HG02852 (cell line): Measurements from ENCODE around the gene PLIN5.
"Not testable (repeated sequence)": the region's sequence is repeated elsewhere in the genome, so short reads cannot be mapped to it uniquely, and the experiment has no call there.

ENCODE experiments used
- ATAC-seq: cut with Tn5 transposase; IDR thresholded peaks from one replicate; pipeline ENCODE4 v1.9.1; 2021; ENCODE audit warnings: mild to moderate bottlenecking, moderate library complexity; ENCODE audit not compliant: unreplicated experiment

PLIN5 gene

DNA sequence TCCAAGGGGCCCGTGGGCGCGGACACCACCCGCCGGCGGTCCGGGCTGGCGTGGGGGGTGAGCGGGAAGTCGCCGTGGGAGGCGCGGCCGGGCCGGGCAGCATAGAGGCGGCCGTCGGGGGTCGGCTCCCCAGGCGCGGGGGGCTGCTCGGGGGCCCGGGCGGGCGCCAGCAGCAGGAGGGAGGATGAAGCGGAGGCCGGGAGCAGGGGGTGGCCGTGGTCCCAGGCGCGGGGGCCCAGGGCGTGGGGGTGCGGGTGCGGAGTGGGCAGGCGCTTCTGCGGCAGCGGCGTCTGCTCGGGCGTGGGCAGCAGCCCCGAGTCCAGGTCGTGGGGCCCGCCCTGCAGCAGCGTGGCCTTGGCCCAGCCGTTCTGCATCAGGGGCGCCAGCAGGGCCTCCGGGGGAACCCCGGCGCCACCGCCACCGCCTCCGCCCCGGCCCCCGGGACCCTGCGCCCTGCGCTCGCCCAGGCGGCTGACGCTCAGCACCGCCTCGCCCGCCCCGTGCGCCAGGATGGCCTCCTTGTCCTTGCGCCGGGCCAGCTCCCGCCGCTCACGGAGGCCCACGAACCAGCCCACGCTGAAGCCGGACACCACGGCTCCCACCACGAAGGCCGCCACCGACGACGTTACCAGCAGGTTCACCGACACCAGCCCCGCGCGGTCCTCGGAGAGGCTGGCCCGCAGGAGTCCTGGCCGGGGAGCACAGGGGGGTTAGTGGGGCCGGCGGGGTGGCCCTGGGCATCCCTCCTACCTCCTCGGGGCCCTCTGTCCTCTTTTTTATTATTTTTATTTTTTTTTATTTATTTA lies 9.0 kb upstream of the PLIN5 start:
- no peak for ATAC-seq

DNA sequence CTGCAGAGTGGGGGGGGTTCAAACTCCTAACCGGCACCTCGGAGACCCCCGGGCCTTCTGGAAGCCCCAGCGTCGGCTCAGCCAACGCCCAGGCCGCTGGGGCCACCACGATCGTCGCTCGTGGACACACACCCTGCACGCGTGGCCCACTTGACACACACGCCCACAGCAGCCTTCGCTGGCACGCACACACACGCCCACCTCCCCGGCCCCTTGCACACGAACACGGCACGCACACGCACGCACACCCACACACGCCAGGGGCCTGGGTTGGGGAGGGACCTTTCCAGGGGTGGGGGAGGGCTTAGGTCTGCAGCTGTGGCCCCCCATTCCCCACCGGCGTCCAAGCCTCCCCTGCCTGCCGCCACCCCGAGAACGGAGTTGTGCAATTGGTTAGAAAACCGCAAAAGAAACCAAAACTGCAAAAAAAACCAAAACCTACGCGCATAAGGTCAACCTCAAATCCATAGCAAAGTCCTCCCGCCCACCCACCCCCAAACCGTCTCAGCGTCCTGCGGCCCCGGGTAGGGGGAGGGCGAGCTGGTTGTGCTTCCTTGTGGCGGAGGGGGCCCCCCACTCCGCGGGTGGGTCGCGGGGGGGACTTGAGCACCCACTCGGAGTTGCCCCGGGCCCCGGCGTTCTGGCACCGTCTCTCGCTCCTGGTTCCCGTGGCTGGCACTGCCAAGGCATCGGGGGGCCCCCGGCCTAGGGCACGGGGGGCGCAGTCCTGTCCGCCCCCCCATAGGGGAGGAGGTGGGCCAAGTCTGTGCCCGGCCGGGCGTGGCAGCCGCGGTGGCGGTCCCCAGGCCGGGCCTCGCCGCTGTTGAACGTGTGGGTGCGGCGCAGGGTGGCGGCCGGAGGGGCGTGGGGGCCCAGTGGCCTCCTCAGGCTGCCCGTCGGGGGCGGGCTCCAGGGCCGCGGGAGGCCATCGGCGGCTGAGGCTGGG lies 8.1 kb upstream of the PLIN5 start:
- no peak for ATAC-seq

DNA sequence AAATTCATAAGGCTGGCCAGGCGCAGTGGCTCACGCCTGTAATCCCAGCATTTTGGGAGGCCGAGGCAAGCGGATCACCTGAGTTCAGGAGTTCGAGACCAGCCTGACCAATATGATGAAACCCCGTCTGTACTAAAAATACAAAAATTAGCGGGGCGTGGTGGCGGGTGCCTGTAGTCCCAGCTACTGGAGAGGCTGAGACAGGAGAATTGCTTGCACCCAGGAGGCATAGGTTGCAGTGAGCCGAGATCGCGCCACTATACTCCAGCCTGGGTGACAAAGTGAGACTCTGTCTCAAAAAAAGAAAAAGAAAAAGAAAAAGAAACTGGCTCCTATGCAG lies 6.8 kb upstream of the PLIN5 start:
- not testable (repeated sequence) for ATAC-seq

DNA sequence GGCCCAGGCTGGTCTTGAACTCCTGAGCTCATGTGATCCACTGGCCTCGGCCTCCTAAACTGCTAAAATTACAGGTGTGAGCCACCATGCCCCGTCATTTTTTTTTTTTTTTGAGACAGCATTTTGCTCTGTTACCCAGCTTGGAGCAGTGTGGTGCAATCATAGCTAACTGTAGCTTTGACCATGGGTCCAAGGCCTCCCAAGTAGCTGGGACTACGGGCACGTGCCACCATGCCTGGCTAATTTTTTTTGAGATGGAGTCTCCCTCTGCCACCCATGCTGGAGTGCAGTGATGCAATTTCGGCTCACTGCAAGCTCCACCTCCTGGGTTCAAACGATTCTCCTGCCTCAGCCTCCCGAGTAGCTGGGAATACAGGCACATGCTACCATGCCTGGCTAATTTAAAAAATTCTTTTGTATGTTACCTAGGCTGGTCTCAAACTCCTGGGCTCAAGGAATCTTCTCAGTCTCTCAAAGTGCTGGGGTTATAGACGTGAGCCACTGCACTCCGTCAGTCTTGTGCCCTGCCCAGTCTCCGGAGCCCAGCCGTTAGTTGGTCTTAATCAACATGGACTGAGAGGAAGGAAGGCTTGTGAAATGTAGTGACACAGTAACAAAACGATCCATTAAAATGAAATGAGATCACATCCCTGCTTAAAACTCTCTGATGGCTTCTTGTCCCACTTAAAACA lies 6.2 kb upstream of the PLIN5 start:
- ATAC-seq, result no peak

DNA sequence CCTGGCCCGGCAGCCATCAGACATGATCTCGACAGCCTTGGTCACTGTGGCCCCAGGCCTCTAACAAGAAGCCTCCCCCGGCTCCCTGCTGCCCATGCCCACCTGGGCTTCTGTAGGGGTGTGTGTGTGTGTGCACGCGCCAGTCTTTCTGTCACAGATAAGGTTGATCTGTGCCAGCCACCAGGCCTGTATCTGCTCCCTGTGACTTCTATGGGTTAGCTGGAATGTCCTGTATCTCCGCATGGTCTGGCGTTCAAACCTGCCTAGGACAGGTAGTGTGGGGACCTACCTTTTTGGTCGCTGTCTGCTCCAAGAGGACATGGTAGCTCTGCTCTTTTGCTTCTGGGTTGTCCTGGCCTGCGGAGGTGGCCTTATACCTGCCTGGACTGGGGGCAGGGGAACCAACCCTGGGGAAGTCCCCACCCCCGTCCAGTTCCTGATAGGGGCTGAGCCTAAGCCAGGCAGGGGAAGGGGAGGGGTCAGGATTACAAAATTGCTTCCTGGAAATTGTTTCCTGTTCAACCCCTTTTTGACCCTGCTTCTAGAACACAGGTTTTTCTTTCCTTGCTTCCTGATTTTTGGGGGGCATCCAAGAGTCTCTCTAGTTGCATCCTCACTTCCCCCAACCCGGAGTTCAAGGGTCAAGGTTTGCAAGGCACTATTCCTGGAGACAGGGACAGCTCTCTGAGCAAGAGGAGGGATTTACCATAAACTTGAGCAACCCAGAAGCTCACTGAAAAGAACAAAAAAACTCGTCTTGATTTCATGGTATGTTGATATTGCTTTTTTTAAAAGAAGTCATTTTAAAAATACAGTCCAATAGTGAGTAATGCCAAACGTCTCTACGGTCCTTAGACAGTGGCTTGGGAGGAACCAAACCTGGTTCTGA lies 4.9 kb upstream of the PLIN5 start, which contains the start of gene LRG1:
TSS of gene LRG1 (minus strand) at position 344 of the 889 bp plus-strand sequence. CDS start at position 321, 23 bp downstream.
- ATAC-seq, result no peak

DNA sequence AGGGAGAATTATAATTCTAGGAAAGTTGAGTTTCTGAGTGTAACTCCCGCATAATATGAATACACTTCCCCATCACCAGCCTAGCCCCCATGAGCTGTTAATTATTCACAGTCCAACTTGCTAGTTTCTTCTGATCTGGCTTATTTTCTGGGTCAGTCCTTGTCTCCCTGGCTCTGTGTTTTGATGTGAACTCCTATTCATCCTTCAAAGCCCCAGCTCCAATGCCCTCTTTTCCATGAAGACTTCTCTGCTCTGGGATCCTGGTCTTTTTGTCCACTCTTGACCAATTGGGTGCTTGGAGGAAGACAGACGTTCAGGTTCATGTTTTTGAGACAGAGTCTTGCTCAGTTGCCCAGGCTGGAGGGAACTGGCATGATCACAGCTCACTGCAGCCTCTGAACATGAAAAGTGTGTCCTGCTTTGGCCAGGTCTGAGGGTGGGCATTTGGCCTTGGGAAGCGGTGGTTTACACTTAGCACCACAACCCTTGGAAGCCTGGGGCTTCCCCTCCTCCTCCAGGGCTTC lies 4.2 kb upstream of the PLIN5 start:
- ATAC-seq, result no peak

DNA sequence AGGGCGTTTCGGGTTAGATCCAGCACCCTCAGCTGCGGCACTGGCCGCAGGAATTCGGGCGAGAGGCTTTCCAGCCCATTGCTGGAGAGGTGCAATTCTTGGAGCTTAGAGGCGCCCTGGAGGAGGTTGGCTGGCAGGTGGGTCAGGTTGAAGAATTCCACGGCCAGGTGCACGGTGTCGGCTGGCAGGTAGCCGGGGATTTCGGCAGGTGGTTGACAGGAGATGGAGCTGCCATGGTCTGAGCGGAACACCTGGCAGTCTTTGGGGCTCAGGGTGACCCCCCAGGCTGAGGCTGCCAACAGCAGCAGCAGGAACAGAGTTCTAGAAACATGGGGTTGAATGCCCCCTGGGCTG lies 3.6 kb upstream of the PLIN5 start:
- no peak for ATAC-seq

DNA sequence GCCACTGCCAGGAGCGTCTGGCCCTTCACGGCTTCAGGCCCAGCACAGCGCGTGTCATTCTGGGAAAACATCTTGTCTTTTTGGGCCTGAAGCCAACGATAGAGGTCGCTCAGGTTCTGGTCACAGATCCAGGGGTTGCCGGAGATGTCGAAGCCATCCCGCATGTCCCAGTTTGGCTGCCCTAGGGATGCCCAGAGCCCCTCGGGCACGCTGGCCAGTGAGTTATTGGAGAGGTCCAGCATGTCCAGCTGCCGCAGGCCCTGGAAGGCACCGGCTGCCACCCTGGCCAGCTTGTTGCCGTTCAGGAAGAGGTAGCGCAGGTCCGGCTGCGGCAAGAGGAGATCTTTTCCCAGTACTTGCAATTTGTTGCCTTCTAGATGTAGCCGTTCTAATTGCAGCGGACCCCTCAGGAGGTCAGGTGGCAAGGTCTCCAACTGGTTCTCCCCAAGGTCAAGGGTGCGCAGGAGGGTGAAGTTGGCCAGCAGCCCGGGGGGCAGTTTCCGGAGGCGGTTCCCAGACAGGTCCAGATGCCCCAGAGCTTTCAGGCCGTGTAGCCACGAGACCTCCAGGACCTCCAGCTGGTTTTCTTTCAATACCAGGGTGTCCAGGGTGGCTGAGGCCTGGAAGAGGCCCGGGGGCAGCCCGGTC lies 3.1 kb upstream of the PLIN5 start:
- ATAC-seq, result no peak

DNA sequence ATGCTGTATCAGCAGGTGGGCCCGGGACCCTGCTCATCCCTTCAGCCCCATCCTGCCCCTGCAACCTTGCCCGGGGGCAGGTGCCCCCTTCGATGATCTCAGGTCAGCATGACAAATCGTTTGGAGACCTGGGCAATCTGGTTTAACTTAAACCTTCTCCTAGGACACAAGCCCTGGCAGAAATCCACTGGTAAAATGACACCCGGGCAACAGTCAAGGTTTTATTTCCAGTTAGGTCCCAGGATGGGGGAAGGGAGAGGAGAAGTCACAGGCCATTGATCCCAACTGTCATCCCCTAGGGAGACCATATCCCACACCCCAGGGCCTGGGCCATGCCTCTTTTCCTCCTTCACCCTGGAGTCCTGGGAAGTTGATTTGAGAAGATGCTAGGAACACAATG lies 1.8 kb upstream of the PLIN5 start:
- ATAC-seq, result no peak

DNA sequence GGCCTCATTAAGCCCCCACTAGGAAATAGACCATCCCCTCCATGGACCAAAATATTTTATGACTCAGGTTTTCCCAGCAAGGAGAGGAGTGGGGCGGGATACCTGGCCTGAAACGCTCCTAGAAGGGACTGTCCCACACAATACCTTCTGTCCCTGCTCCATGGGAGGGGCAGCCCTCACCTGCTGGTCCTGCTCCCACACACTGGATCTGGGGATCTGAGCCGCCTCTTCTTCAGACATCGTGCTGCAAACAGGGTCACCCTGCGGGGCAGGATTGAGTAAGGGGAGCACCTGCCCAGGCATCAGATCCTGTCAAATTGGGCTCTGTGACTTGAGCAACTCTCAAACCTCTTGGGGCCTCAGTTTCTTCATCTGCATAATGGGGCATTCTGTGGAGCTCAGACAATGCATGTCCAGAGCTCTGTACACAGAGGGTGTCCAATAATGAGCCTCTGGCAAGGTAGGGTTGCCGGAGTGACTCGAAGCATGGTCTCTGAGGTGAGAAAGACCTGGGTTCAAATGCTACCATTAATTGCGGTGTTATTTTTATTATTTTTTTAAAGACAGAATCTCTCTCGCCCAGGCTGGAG lies 1.1 kb downstream of the PLIN5 start:
- no peak for ATAC-seq

DNA sequence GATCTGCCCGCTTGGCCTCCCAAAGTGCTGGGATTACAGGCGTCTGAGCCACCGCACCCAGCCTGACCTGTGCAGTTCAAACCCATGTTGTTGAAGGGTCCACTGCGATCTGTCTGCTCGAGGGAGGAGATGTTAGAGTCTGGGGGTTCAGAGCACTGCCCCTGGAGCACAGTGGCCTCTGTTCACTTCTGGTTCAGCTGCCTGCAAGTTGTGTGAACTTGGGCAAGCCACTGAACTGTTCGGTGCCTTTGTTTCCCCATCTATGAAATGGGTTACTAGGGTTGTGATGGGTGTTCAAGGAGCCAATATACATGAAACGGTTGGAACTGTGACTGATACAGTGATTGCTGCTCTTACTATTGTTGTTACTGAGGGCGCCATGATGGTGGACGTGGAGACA lies 1.7 kb downstream of the PLIN5 start:
- ATAC-seq, result no peak

DNA sequence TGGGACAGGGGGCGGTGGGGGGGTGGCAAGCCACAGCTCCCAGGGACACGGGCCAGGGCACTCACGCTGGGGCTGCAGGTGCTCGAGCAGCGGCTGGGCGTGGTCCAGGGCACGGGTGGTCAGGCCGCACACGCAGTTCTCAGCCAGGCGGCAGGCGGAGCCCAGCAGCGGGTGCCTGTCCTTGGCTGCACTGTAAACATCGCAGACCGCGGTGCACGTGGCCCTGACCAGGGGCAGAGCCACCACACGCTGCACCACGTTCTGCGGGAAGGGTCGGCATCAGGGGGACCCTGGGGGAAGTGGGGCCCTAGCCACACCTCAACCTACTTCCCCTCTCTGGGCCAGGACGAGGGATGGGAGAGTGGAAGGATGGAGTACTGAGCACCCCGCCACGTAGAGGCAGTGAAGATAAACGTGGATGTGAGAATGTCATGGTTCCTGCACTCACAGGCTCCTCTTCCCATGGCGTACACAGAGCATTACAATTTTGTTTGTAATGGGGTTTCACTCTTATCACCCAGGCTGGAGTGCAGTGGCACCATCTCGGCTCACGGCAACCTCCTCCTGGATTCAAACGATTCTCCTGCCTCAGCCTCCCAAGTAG lies 3.4 kb downstream of the PLIN5 start:
- no peak for ATAC-seq

DNA sequence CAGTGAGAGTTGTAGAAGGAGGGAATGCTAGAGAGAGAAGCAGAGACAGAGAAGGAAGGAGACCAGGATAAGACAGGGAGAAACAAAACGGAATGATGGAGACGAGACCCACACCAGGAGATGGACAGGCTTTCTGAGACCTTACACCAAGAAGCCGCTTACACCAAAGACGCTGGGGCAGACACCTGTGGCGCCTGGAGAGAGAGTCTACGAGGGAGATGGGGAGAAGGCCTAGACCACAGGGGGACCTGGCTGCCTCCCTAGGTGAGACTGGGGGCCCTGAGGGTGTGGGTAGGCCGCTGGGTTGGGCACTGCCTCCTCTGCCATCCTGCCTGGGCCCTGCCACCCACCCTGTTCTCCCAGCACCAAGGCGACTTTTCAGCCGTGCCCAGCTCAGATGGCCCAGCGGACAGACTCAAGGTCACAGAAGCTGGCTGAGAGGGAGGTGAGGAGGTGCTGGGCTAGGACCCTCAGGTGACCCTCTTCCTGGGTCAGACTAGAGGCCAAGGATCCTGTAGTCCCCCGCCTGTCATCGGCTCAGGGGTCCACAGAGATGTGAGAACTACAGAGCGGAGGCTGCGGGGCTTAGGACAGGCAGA lies 5.0 kb downstream of the PLIN5 start:
- no peak for ATAC-seq

DNA sequence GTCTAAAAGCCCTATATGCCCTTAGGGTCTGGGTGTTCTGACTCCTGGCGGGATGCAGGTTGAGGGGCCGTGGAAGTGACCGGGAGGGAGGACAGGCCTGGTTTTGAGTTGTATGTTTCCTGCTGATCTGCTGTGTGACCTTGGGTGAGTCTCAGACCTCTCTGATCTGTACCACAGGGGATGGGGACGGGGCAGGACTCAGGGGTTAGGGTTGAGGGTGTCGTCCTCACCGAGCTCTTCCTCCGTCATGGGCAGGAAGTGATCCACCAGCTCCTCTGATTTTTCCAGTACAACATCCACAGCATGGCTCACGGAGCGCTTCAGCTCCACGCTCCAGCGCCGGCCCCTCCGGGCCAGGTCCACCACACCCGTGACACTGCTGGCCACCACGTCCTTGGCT lies 6.2 kb downstream of the PLIN5 start:
- no peak for ATAC-seq

DNA sequence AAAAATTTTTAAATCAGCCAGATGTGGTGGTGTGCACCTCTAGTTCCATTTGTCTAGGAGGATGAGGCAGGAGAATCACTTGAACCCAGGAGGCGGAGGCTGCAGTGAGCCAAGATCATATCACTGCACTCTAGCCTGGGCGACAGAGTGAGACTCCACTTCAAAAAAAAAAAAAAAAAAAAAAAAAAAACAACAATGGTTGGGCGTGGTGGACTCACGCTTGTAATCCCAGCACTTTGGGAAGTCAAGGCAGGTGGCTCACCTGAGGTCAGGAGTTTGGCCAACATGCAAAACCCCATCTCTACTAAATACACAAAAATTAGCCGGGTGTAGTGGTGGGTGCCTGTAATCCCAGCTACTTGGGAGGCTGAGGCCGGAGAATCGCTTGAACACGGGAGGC lies 7.6 kb downstream of the PLIN5 start:
- ATAC-seq, result not testable (repeated sequence)

DNA sequence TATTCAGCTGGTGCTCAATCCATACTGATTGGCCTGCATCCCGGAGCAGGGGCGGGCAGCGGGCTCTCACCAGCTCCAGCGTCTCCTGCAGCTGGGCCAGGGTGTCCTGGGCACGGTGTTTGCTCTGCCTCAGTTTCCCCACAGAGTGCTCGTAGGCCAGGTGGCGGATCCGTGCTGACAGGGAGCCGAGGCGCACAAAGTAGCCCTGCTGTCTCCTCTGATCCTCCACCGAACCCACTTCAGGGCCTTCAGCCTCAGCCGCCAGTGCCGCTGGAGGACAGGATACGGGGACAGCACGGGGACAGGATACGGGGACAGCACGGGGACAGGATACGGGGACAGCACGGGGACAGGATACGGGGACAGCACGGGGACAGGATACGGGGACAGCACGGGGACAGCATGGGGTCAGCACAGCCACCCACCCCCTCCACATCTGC lies 9.4 kb downstream of the PLIN5 start:
- no peak for ATAC-seq

DNA sequence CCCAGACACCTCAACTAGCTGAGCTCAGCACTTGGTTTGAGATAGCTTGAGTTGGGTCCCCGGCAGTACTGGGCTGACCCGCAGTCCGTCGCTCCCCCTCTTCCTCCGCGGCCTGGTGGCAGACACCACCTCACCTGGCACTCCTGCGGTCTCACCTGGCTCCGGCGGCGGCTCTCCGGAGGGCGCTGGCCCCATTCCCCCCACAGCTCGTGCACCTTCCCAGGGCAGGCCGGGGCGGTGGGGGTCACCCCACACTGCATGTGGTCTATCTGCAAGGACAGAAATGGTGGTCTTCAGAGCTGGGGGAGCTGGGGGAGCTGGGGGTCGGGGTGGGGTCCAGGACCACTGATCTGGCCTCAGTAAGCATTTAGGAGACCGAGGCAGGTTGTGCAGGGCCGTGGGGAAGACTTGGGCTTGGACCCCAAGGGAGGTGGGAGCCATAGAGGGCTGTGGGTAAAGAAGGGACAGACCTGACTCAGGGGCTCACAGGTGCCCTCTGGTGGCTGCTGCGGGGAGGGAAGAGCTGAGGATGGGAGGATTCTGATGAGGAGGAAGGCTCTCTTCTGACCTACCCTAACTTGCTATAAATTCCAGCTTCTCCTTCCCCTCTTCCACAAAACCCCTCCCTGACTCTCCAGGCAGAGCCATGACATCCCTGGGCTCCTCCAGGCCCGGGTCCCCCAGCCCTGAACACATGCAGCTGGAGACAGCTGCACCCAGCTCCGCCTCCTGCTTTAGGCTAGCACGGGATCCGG lies 10.0 kb downstream of the PLIN5 start:
- ATAC-seq, result no peak
